ENCODE results near the gene COX18. TPM values are rescaled to one million over a fixed set of nuclear protein-coding genes. Genes with fewer than 3 reads are reported as not detected.
A peak's percentile ranks its signal among the peaks of the same experiment; 100 is the strongest.

COX18 gene
- total and polyA plus RNA-seq, 2 experiments from 2014 or later, result 9.6 to 44.7 TPM

GRCh38 chr4:73066928-73067327, 2.6 kb downstream of the COX18 start:
- Histone ChIP-seq H3K9me2 (ENCODE audit: insufficient read depth) (no peaks in the 10 kb centered on the region), H2AFZ (no peak overlapping the region), H3K4me3 (no peak overlapping the region), H3K27me3 (ENCODE audit: insufficient read depth) (no peaks in the 10 kb centered on the region), H3K4me1 (ENCODE audit: insufficient read depth) (no peaks in the 10 kb centered on the region), H3K27ac (ENCODE audit: low read depth) (no peak overlapping the region), H3K79me2 (replicated peaks; ENCODE audit: insufficient read depth) (peaks cover 15% of the 10 kb centered on the region; the same call in 1 of the 2 replicates), H4K20me1 (replicated peaks; ENCODE audit: insufficient read depth) (no peaks in the 10 kb centered on the region), H3K36me3 (ENCODE audit: insufficient read depth) (peaks cover 6% of the 10 kb centered on the region; the same call in 1 of the 2 replicates), H3K4me2 (no peak overlapping the region), H3F3A (replicated peaks; ENCODE audit: low read depth) (no peaks in the 10 kb centered on the region)
- H3K36me3 Mint-ChIP-seq (ENCODE audit: low read depth), result peaks cover 23% of the 10 kb centered on the region
- TF ChIP-seq, protein P1, sequence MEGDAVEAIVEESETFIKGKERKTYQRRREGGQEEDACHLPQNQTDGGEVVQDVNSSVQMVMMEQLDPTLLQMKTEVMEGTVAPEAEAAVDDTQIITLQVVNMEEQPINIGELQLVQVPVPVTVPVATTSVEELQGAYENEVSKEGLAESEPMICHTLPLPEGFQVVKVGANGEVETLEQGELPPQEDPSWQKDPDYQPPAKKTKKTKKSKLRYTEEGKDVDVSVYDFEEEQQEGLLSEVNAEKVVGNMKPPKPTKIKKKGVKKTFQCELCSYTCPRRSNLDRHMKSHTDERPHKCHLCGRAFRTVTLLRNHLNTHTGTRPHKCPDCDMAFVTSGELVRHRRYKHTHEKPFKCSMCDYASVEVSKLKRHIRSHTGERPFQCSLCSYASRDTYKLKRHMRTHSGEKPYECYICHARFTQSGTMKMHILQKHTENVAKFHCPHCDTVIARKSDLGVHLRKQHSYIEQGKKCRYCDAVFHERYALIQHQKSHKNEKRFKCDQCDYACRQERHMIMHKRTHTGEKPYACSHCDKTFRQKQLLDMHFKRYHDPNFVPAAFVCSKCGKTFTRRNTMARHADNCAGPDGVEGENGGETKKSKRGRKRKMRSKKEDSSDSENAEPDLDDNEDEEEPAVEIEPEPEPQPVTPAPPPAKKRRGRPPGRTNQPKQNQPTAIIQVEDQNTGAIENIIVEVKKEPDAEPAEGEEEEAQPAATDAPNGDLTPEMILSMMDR (conservative IDR thresholded peaks at IDR 0.05; ENCODE audit: low read depth in 2 of 2), result no peak
- TF ChIP-seq JUNB (IDR thresholded peaks at IDR 0.05; ENCODE audit: unreplicated experiment), result no peak
- TF ChIP-seq NANOG (IDR thresholded peaks at IDR 0.05; ENCODE audit: borderline replicate concordance), result no peak
- TF ChIP-seq EZH2 (IDR thresholded peaks at IDR 0.05; ENCODE audit: low read depth, unreplicated experiment), result no peak
- TF ChIP-seq, protein P2, sequence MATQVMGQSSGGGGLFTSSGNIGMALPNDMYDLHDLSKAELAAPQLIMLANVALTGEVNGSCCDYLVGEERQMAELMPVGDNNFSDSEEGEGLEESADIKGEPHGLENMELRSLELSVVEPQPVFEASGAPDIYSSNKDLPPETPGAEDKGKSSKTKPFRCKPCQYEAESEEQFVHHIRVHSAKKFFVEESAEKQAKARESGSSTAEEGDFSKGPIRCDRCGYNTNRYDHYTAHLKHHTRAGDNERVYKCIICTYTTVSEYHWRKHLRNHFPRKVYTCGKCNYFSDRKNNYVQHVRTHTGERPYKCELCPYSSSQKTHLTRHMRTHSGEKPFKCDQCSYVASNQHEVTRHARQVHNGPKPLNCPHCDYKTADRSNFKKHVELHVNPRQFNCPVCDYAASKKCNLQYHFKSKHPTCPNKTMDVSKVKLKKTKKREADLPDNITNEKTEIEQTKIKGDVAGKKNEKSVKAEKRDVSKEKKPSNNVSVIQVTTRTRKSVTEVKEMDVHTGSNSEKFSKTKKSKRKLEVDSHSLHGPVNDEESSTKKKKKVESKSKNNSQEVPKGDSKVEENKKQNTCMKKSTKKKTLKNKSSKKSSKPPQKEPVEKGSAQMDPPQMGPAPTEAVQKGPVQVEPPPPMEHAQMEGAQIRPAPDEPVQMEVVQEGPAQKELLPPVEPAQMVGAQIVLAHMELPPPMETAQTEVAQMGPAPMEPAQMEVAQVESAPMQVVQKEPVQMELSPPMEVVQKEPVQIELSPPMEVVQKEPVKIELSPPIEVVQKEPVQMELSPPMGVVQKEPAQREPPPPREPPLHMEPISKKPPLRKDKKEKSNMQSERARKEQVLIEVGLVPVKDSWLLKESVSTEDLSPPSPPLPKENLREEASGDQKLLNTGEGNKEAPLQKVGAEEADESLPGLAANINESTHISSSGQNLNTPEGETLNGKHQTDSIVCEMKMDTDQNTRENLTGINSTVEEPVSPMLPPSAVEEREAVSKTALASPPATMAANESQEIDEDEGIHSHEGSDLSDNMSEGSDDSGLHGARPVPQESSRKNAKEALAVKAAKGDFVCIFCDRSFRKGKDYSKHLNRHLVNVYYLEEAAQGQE (IDR thresholded peaks at IDR 0.05; ENCODE audit: unreplicated experiment), result no peak
- no peak for TF ChIP-seq STAT1 (IDR thresholded peaks at IDR 0.05; ENCODE audit: unreplicated experiment)
- no peak for TF ChIP-seq CREB1 (CRISPR knock-in tag; IDR thresholded peaks at IDR 0.05; ENCODE audit: low read depth)
- no peak for TF ChIP-seq ETS1 (IDR thresholded peaks at IDR 0.05)
- H3K4me3 Mint-ChIP-seq, result no peak overlapping the region
- no peaks in the 10 kb centered on the region; the same call in 2 of the 3 replicates for H3K9me3 Mint-ChIP-seq
- peaks cover 13% of the 10 kb centered on the region for H3K27me3 Mint-ChIP-seq (ENCODE audit: insufficient read depth, low read depth, poor library complexity)
- H3K27ac Mint-ChIP-seq, result no peak overlapping the region
- ATAC-seq (no peak), DNase-seq (ENCODE audit: low spot score) (no peak)
- peaks cover 8% of the 10 kb centered on the region for H3K4me1 Mint-ChIP-seq

GRCh38 chr4:73066445-73066844, 3.1 kb downstream of the COX18 start:
- Histone ChIP-seq H2AFZ (no peak overlapping the region), H3K27me3 (ENCODE audit: insufficient read depth) (no peaks in the 10 kb centered on the region), H3K79me2 (replicated peaks; ENCODE audit: insufficient read depth) (peaks cover 15% of the 10 kb centered on the region; the same call in 1 of the 2 replicates), H4K20me1 (replicated peaks; ENCODE audit: insufficient read depth) (no peaks in the 10 kb centered on the region), H3F3A (replicated peaks; ENCODE audit: low read depth) (no peaks in the 10 kb centered on the region), H3K4me2 (no peak overlapping the region), H3K4me1 (ENCODE audit: insufficient read depth) (no peaks in the 10 kb centered on the region), H3K36me3 (ENCODE audit: insufficient read depth) (peaks cover 6% of the 10 kb centered on the region; the same call in 1 of the 2 replicates), H3K27ac (ENCODE audit: low read depth) (no peak overlapping the region), H3K9me2 (ENCODE audit: insufficient read depth) (no peaks in the 10 kb centered on the region), H3K4me3 (no peak overlapping the region)
- peaks cover 28% of the 10 kb centered on the region for H3K36me3 Mint-ChIP-seq (ENCODE audit: low read depth)
- DNase-seq (ENCODE audit: low spot score), result no peak
- no peak for ATAC-seq
- H3K9me3 Mint-ChIP-seq, result no peaks in the 10 kb centered on the region; the same call in 2 of the 3 replicates
- H3K4me1 Mint-ChIP-seq, result peaks cover 8% of the 10 kb centered on the region
- no peak for TF ChIP-seq EZH2 (IDR thresholded peaks at IDR 0.05; ENCODE audit: low read depth, unreplicated experiment)
- H3K27me3 Mint-ChIP-seq (ENCODE audit: insufficient read depth, low read depth, poor library complexity), result peaks cover 13% of the 10 kb centered on the region
- H3K4me3 Mint-ChIP-seq, result no peak overlapping the region
- H3K27ac Mint-ChIP-seq, result peak overlapping the region; percentile 68
